ENCODE data around the gene CNTN5. TPM values are rescaled to one million over a fixed set of nuclear protein-coding genes. Genes with fewer than 3 reads are reported as not detected.

Gene CNTN5
- total RNA-seq, 1 experiment from 2014 or later = not detected

DNA sequence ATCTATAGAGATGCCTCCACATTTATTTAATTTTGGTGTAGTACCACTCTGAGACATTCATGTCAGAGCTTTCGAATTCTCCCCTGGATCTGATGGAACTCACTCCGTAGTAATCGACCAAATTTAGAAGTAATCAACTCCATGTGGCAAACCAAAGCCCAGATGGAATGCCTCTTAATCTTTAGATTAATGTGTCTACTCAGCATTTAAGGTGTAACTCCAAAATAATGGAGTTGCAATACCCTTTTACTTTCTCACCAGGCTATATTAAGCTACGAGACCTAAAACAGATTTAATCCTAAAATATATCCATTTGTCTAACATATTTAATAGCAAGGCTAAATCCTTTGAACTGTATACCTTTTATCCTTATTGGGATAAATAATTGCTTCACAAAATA is 473.3 kb downstream of the CNTN5 start:
- Histone ChIP-seq H4K8ac (replicated peaks; ENCODE audit: insufficient read length, low read depth, low read length) (no peak overlapping the region), H3K79me2 (ENCODE audit: insufficient read depth, low read length) (no peaks in the 10 kb centered on the region), H3K56ac (ENCODE audit: insufficient read length, low read depth, low read length) (no peak overlapping the region), H3K4me1 (ENCODE audit: insufficient read depth, low read length) (no peaks in the 10 kb centered on the region), H3T11ph (ENCODE audit: low read length) (no peak overlapping the region), H2BK20ac (ENCODE audit: low read depth, low read length, poor library complexity, severe bottlenecking) (no peak overlapping the region), H2BK5ac (ENCODE audit: insufficient read length, low read length) (no peak overlapping the region), H4K5ac (ENCODE audit: insufficient read length, low read depth, low read length) (no peak overlapping the region), H3K9me3 (ENCODE audit: control insufficient read depth, low read depth, low read length) (no peaks in the 10 kb centered on the region), H3K4ac (ENCODE audit: low read depth, low read length) (no peak overlapping the region), H3K18ac (ENCODE audit: insufficient read length, low read depth, low read length) (no peak overlapping the region), H4K91ac (ENCODE audit: insufficient read length, low read depth, low read length) (no peak overlapping the region), H4K20me1 (ENCODE audit: control insufficient read depth, insufficient read depth, insufficient read length) (no peaks in the 10 kb centered on the region), H2AK5ac (ENCODE audit: insufficient read length, low read length) (no peak overlapping the region), H3K79me1 (ENCODE audit: insufficient read depth, low read depth, low read length, poor library complexity, severe bottlenecking) (no peaks in the 10 kb centered on the region), H2BK12ac (ENCODE audit: insufficient read length, low read depth, low read length) (no peak overlapping the region), H3K4me2 (ENCODE audit: insufficient read depth, insufficient read length, low read length) (no peak overlapping the region), H3K23ac (ENCODE audit: insufficient read length, low read depth, low read length) (no peak overlapping the region), H2BK15ac (ENCODE audit: low read depth, low read length) (no peak overlapping the region), H3K14ac (ENCODE audit: insufficient read depth, low read length) (no peak overlapping the region), H2BK120ac (ENCODE audit: low read depth, low read length, poor library complexity, severe bottlenecking) (no peak overlapping the region), H3K27ac (ENCODE audit: insufficient read length, low read depth, low read length) (no peak overlapping the region), H2AFZ (ENCODE audit: low read length) (no peak overlapping the region), H3K23me2 (ENCODE audit: insufficient read length, low read depth, low read length, poor library complexity, severe bottlenecking) (no peaks in the 10 kb centered on the region), H3K27me3 (ENCODE audit: insufficient read depth, low read length) (no peaks in the 10 kb centered on the region), H3K9ac (ENCODE audit: extremely low read depth, insufficient read length, low read length) (no peak overlapping the region)
- Mint-ChIP-seq H3K4me3 (no peak overlapping the region), H3K27ac (no peak overlapping the region), H3K36me3 (ENCODE audit: insufficient read depth in 1 of 3, low read depth in 3 of 3) (no peaks in the 10 kb centered on the region), H3K4me1 (peaks cover 0 to 4% of the 10 kb centered on the region in 2 experiments; a peak in 3 of 4 replicates), H3K27me3 (ENCODE audit: low read depth) (no peaks in the 10 kb centered on the region), H3K9me3 (no peaks in the 10 kb centered on the region)
- WGBS (ENCODE audit: extremely low coverage, insufficient read length, low lambda C conversion rate) = no CpG with 5 or more reads among the region's 4 CpGs
- TF ChIP-seq, protein P1, sequence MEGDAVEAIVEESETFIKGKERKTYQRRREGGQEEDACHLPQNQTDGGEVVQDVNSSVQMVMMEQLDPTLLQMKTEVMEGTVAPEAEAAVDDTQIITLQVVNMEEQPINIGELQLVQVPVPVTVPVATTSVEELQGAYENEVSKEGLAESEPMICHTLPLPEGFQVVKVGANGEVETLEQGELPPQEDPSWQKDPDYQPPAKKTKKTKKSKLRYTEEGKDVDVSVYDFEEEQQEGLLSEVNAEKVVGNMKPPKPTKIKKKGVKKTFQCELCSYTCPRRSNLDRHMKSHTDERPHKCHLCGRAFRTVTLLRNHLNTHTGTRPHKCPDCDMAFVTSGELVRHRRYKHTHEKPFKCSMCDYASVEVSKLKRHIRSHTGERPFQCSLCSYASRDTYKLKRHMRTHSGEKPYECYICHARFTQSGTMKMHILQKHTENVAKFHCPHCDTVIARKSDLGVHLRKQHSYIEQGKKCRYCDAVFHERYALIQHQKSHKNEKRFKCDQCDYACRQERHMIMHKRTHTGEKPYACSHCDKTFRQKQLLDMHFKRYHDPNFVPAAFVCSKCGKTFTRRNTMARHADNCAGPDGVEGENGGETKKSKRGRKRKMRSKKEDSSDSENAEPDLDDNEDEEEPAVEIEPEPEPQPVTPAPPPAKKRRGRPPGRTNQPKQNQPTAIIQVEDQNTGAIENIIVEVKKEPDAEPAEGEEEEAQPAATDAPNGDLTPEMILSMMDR (conservative IDR thresholded peaks at IDR 0.05) = no peak
- DNase-seq = no peak
